Ascending aorta (tissue), 2 donors: ENCODE data around the gene TMEM255B. TPM values are rescaled to one million over a fixed set of nuclear protein-coding genes. Genes with fewer than 3 reads are reported as not detected.

Experiments used
- DNase-seq, 2 donors: peaks; one replicate each; pipeline ENCODE4 v3.0.0-alpha.2; 2019; ENCODE audit warnings: low spot score in 2 of 2
- H3K27ac ChIP-seq, 2 donors: fragments of 200-600 bp; sonication (generic); one replicate each; pipeline ENCODE4 v1.5.1; 2016 to 2017; ENCODE audit warnings: mild to moderate bottlenecking in 1 of 2
- H3K27me3 ChIP-seq: fragments of 200-600 bp; sonication (generic); one replicate; pipeline ENCODE4 v1.5.1; 2017
- H3K36me3 ChIP-seq, 2 donors: fragments of 200-600 bp; sonication (generic); one replicate each; pipeline ENCODE4 v1.5.1; 2016
- H3K4me1 ChIP-seq, 2 donors: fragments of 200-600 bp; sonication (generic); one replicate each; pipeline ENCODE4 v1.5.1; 2016 to 2017; ENCODE audit warnings: mild to moderate bottlenecking in 1 of 2
- H3K4me3 ChIP-seq, 2 donors: fragments of 200-600 bp; sonication (generic); one replicate each; pipeline ENCODE4 v1.5.1; 2016 to 2017; ENCODE audit warnings: mild to moderate bottlenecking in 1 of 2
- H3K9me3 ChIP-seq, 2 donors: fragments of 200-600 bp; sonication (generic); one replicate each; pipeline ENCODE4 v1.5.1; 2016
- intact Hi-C: fragments of 100-400 bp; cut with DNase I; formaldehyde crosslinking; loops from one replicate; pipeline ENCODE4 v1.15.1; 2023
- total RNA-seq: library from RNA; depleted of rRNA; stranded (reverse); fragments of >200 nt; gene quantifications from one replicate; pipeline ENCODE4 v1.1.0, GENCODE V29; 2016
- TF ChIP-seq, protein P1 (sequence below), 3 experiments: fragments of 200-600 bp in 2 of 3; fragments of 450-650 bp in 1 of 3; sonication (generic) in 2 of 3; IDR thresholded peaks; one replicate each; pipeline ENCODE4 v1.5.1; 2016 to 2019; ENCODE audit warnings: antibody characterized with exemption in 3 of 3, mild to moderate bottlenecking in 1 of 3, moderate library complexity in 1 of 3

Gene TMEM255B
- total RNA-seq, 1 donor from 2014 or later, result 4.7 TPM

- no peaks in the 10 kb centered on the region for H3K9me3 ChIP-seq
- H3K27ac ChIP-seq, result no peak overlapping the region
- no peak for DNase-seq
- H3K27me3 ChIP-seq, result no peaks in the 10 kb centered on the region
- H3K4me3 ChIP-seq, result no peak overlapping the region
- H3K36me3 ChIP-seq, result no peaks in the 10 kb centered on the region
- TF ChIP-seq, protein P1, sequence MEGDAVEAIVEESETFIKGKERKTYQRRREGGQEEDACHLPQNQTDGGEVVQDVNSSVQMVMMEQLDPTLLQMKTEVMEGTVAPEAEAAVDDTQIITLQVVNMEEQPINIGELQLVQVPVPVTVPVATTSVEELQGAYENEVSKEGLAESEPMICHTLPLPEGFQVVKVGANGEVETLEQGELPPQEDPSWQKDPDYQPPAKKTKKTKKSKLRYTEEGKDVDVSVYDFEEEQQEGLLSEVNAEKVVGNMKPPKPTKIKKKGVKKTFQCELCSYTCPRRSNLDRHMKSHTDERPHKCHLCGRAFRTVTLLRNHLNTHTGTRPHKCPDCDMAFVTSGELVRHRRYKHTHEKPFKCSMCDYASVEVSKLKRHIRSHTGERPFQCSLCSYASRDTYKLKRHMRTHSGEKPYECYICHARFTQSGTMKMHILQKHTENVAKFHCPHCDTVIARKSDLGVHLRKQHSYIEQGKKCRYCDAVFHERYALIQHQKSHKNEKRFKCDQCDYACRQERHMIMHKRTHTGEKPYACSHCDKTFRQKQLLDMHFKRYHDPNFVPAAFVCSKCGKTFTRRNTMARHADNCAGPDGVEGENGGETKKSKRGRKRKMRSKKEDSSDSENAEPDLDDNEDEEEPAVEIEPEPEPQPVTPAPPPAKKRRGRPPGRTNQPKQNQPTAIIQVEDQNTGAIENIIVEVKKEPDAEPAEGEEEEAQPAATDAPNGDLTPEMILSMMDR (IDR thresholded peaks at IDR 0.05), result no peak
- no peaks in the 10 kb centered on the region for H3K4me1 ChIP-seq
- intact Hi-C loops, result no loop called here
Measured at GRCh38 chr13:113775451-113776145, 16.6 kb downstream of the TMEM255B start.

GRCh38 chr13:113776231-113777125 is 17.5 kb downstream of the TMEM255B start:
- no peak for DNase-seq
- H3K4me3 ChIP-seq, result no peak overlapping the region
- TF ChIP-seq, protein P1 (IDR thresholded peaks at IDR 0.05), result no peak
- no peaks in the 10 kb centered on the region for H3K4me1 ChIP-seq
- H3K36me3 ChIP-seq, result no peaks in the 10 kb centered on the region
- no peaks in the 10 kb centered on the region for H3K27me3 ChIP-seq
- H3K9me3 ChIP-seq, result no peaks in the 10 kb centered on the region
- H3K27ac ChIP-seq, result no peak overlapping the region
- intact Hi-C loops, result no loop called here

- Histone ChIP-seq H3K4me3 (no peak overlapping the region), H3K27me3 (no peaks in the 10 kb centered on the region), H3K36me3 (no peaks in the 10 kb centered on the region), H3K27ac (no peak overlapping the region), H3K9me3 (no peaks in the 10 kb centered on the region), H3K4me1 (no peaks in the 10 kb centered on the region)
- no peak for DNase-seq
- TF ChIP-seq, protein P1 (IDR thresholded peaks at IDR 0.05), result no peak
- intact Hi-C loops, result no loop called here
Measured at GRCh38 chr13:113777311-113778260, 18.6 kb downstream of the TMEM255B start.

DNA sequence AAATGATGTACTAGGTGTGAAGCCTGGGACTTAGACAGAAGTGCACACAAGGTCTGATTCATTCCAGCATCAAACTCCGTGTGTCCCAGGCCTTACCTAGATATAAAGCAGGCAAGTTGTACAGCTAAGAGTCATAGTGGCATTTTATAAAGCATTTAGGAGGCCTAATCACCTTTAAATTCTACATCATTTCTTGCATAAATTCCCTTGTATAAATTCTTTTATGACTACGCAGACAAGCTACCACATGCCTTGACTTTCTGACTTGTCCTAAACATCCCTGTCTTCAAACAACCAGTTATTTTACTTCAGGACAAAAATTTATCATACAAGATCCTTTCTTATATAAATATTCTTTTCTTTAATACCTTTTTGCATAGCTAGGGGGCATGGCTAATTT is 22.5 kb downstream of the TMEM255B start:
- Histone ChIP-seq H3K27ac (no peak overlapping the region), H3K9me3 (no peaks in the 10 kb centered on the region), H3K4me1 (no peaks in the 10 kb centered on the region), H3K36me3 (no peaks in the 10 kb centered on the region), H3K27me3 (no peaks in the 10 kb centered on the region), H3K4me3 (no peak overlapping the region)
- TF ChIP-seq, protein P1 (IDR thresholded peaks at IDR 0.05), result no peak
- DNase-seq, result no peak
- intact Hi-C loops, result no loop called here

GRCh38 chr13:113782472-113782871 is 23.4 kb downstream of the TMEM255B start:
- Histone ChIP-seq H3K27me3 (no peaks in the 10 kb centered on the region), H3K9me3 (no peaks in the 10 kb centered on the region), H3K36me3 (no peaks in the 10 kb centered on the region), H3K4me1 (no peaks in the 10 kb centered on the region), H3K27ac (no peak overlapping the region), H3K4me3 (no peak overlapping the region)
- TF ChIP-seq, protein P1 (IDR thresholded peaks at IDR 0.05), result no peak
- intact Hi-C loops, result no loop called here
- no peak for DNase-seq
